ENCODE measurements around the gene CLCN4.

Gene CLCN4

GRCh38 chrX:10189317-10190268 is 32.8 kb downstream of the CLCN4 start:
- Histone ChIP-seq H3K36me3 (ENCODE audit: insufficient read depth, low read length) (no peaks in the 10 kb centered on the region), H3K9me3 (ENCODE audit: insufficient read depth, low read length, severe bottlenecking) (no peaks in the 10 kb centered on the region), H2AFZ (ENCODE audit: low read depth, low read length) (no peak overlapping the region), H3K4me1 (ENCODE audit: insufficient read depth, low read length) (no peaks in the 10 kb centered on the region), H3K27ac (ENCODE audit: low read length) (no peak overlapping the region), H3K27me3 (ENCODE audit: insufficient read depth, low read length, poor library complexity) (no peaks in the 10 kb centered on the region), H3K4me2 (ENCODE audit: insufficient read depth, low read length) (no peak overlapping the region), H3K4me3 (ENCODE audit: low read depth in 1 of 2, low read length in 2 of 2) (no peak overlapping the region), H3K79me2 (ENCODE audit: insufficient read depth, low read length) (no peaks in the 10 kb centered on the region), H4K20me1 (ENCODE audit: insufficient read depth, low read length) (no peaks in the 10 kb centered on the region; the same call in 1 of the 2 replicates), H3K9ac (ENCODE audit: low read depth, low read length) (no peak overlapping the region)
- TF ChIP-seq CTCF (IDR thresholded peaks at IDR 0.05; ENCODE audit: borderline replicate concordance, extremely low read depth, low read length, poor library complexity, severe bottlenecking) (peak; percentile 81), EZH2 (IDR thresholded peaks at IDR 0.05; ENCODE audit: borderline replicate concordance, low read depth, low read length, severe bottlenecking) (no peak)
- DNase-seq (peak; percentile 60), ATAC-seq (ENCODE audit: insufficient read depth, low read depth) (peak; percentile 79)

DNA sequence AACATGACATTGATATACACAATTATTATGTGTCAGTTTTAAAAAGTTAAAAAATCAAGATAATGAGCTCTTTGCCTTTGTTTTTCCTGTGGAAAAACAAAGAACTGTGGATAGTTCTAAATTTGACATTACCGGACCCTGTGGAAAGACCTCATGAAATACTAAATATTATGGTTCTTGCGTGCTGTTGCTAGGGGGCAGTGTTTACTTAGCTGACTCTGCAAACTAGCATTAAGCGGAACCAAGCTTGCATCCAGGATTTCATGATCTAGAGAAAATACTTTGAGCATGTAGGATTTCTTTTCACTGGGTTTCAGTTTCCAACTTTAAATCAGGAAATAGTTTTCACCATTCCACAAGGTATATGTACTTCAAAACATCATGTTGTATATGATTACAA is 33.6 kb downstream of the CLCN4 start:
- ATAC-seq (ENCODE audit: insufficient read depth, low read depth) (no peak), DNase-seq (peak; percentile 15)
- H3K79me2 ChIP-seq (ENCODE audit: insufficient read depth, low read length) = no peaks in the 10 kb centered on the region
- no peaks in the 10 kb centered on the region for H3K9me3 ChIP-seq (ENCODE audit: insufficient read depth, low read length, severe bottlenecking)
- H4K20me1 ChIP-seq (ENCODE audit: insufficient read depth, low read length) = no peaks in the 10 kb centered on the region; the same call in 1 of the 2 replicates
- H3K4me3 ChIP-seq (ENCODE audit: low read depth in 1 of 2, low read length in 2 of 2) = no peak overlapping the region
- peak; percentile 66 for TF ChIP-seq CTCF (IDR thresholded peaks at IDR 0.05; ENCODE audit: borderline replicate concordance, extremely low read depth, low read length, poor library complexity, severe bottlenecking)
- TF ChIP-seq EZH2 (IDR thresholded peaks at IDR 0.05; ENCODE audit: borderline replicate concordance, low read depth, low read length, severe bottlenecking) = no peak
- H3K4me2 ChIP-seq (ENCODE audit: insufficient read depth, low read length) = no peak overlapping the region
- H3K4me1 ChIP-seq (ENCODE audit: insufficient read depth, low read length) = no peaks in the 10 kb centered on the region
- no peak overlapping the region for H3K27ac ChIP-seq (ENCODE audit: low read length)
- no peaks in the 10 kb centered on the region for H3K27me3 ChIP-seq (ENCODE audit: insufficient read depth, low read length, poor library complexity)
- H3K36me3 ChIP-seq (ENCODE audit: insufficient read depth, low read length) = no peaks in the 10 kb centered on the region
- no peak overlapping the region for H2AFZ ChIP-seq (ENCODE audit: low read depth, low read length)
- no peak overlapping the region for H3K9ac ChIP-seq (ENCODE audit: low read depth, low read length)

- no peak overlapping the region for H3K4me3 ChIP-seq (ENCODE audit: low read depth in 1 of 2, low read length in 2 of 2)
- no peak for ATAC-seq (ENCODE audit: insufficient read depth, low read depth)
- H3K27ac ChIP-seq (ENCODE audit: low read length) = no peak overlapping the region
- H3K4me1 ChIP-seq (ENCODE audit: insufficient read depth, low read length) = no peaks in the 10 kb centered on the region
- no peak overlapping the region for H3K9ac ChIP-seq (ENCODE audit: low read depth, low read length)
- no peaks in the 10 kb centered on the region for H3K79me2 ChIP-seq (ENCODE audit: insufficient read depth, low read length)
- no peak overlapping the region for H2AFZ ChIP-seq (ENCODE audit: low read depth, low read length)
- H3K4me2 ChIP-seq (ENCODE audit: insufficient read depth, low read length) = no peak overlapping the region
- DNase-seq = no peak
- no peaks in the 10 kb centered on the region for H3K36me3 ChIP-seq (ENCODE audit: insufficient read depth, low read length)
- H4K20me1 ChIP-seq (ENCODE audit: insufficient read depth, low read length) = no peaks in the 10 kb centered on the region; the same call in 1 of the 2 replicates
- no peaks in the 10 kb centered on the region for H3K9me3 ChIP-seq (ENCODE audit: insufficient read depth, low read length, severe bottlenecking)
- TF ChIP-seq CTCF (IDR thresholded peaks at IDR 0.05; ENCODE audit: borderline replicate concordance, extremely low read depth, low read length, poor library complexity, severe bottlenecking) (no peak), EZH2 (IDR thresholded peaks at IDR 0.05; ENCODE audit: borderline replicate concordance, low read depth, low read length, severe bottlenecking) (no peak)
- no peaks in the 10 kb centered on the region for H3K27me3 ChIP-seq (ENCODE audit: insufficient read depth, low read length, poor library complexity)
Measured at GRCh38 chrX:10193587-10193986, 36.8 kb downstream of the CLCN4 start.

Measured in DND-41 (cell line).